ENCODE data around the gene ANKRD44. TPM values are rescaled to one million over a fixed set of nuclear protein-coding genes. Genes with fewer than 3 reads are reported as not detected.

ANKRD44 gene
- polyA plus RNA-seq, 3 donors = 9.6 to 10.5 (median 9.8) TPM

DNA sequence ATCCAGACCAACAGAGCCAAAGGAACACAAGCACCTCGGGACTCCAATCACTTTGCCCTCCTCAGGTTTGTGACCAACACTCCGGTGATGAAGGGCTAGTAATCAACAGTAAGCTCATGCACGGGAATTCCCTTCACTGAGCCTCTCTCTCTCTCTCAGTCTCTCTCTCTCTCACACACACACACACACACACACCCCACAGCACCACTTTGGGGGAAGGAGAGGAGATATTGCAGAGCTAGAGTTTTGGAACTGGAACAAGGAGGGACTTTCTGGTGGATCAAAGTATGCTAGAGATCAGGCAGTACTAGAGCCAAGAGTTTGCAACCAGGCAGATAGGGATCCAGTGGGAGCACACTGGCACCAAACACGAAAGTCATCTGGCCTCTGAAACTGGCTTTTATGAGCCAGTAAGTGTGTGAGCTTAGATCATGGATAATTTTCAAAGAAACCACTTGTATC is 98.7 kb downstream of the ANKRD44 start:
- no peak for DNase-seq (ENCODE audit: low read depth in 3 of 3, low spot score in 2 of 3)

DNA sequence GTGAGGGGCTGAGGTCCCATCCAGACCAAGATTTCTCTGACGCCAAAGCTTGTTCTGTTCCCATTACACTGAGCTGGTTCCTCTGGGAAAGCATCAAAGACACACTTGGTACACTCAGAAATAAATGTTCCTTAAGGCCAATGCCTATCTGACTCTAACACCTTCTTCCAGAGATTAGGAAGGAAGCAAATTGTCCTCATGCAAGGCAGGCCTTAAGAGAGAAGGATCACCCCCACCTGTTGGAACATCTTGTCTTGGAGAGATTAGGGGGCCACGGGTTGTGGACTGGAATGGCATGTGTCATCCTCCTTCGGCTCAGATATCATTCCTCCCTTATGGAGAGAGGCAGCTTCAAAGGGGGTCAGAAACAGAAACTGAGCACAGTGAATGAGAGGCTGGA is 100.2 kb downstream of the ANKRD44 start:
- DNase-seq (ENCODE audit: low read depth in 3 of 3, low spot score in 2 of 3) = no peak

DNA sequence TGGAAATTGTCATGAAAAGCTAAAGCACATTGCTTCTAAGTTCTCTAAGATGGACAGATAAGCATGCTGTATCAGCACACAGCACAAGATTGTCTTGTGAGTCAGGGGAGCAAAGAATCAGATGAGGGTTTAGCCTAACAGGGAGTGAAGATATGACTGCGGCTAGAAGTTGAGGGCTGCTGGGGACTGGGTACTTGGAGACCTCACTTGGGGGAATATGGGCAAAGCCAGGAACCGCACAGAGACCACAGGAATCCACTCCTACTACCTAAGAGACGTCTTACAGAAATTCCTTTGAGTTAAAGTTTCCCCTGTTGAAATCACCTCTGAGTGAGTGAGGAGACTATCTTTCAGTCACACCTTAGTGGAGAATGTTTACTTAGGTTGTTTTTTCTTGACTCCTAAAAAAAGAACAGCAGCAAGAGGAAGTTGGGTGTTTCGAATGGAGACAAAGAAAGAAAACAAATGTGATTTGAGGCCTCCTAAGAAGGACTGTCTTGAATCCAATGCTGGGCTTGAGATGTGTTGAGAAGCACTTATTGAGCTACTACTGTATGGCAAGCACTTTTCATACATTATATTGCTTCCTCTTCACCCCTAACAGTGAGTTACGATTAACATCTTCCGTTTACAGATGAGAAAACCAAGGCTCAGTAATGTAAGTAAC is 100.7 kb downstream of the ANKRD44 start:
- DNase-seq (ENCODE audit: low read depth in 3 of 3, low spot score in 2 of 3) = no peak

- no peak for DNase-seq (ENCODE audit: low read depth in 3 of 3, low spot score in 2 of 3)
Observed at GRCh38 chr2:197209246-197209645, 101.3 kb downstream of the ANKRD44 start.

DNA sequence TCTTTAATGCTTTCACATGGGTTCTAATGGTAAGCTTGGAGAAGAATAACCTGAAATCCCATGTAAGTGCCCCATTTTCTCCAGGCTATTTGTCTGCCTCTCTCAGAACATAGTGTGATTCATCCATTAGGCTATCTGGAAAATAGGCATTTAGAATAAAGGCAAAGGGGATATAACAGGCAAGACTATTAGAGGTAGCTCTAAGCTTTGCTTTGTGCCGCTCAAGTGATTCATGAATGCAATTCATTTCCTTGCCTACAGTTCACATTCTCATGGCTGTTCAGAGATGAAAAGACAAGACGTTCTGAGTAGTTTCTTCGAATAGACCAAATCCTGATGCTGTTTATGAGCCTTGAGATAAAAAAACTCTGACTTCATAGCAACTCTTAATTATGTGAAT is 101.7 kb downstream of the ANKRD44 start:
- no peak for DNase-seq (ENCODE audit: low read depth in 3 of 3, low spot score in 2 of 3)

DNA sequence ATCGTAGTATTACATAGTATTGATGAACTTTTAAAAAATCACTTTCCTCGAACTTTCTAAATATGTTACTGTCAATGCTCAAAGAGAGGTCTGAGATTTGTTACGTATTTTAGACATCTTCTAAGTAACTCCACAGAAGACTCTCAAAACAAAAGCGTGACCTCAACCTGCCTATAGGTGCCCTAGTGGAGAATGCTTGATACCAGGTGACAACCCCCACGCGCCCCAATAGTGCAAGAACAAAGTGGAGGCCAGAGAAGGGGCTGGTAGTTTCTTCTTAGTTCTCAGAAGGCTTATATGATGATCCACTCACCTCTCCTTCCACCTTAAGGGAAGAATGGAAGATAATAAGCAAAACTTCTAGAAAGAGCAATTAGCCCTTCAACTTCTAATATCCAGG is 102.6 kb downstream of the ANKRD44 start:
- no peak for DNase-seq (ENCODE audit: low read depth in 3 of 3, low spot score in 2 of 3)

DNA sequence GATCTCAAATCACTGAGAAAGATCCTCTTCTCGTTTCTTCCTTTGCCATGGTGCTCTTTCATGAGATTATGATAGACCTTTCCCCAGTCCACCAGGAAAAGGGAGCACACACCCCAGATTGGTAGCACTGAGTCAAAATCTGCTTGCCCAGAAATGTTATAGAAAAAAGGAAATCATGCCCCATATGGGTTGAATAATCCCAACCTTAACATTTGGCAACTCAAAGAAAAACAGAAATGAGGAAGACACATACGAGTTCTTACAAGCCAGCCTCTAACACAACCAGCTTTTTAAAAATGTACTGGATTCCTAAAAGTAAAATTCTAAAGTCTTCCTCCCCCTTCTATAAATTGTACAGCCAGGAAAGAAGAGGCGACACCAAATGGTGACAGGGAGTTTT is 103.0 kb downstream of the ANKRD44 start:
- DNase-seq (ENCODE audit: low read depth in 3 of 3, low spot score in 2 of 3) = no peak

GRCh38 chr2:197207106-197207505 is 103.5 kb downstream of the ANKRD44 start:
- no peak for DNase-seq (ENCODE audit: low read depth in 3 of 3, low spot score in 2 of 3)

- no peak for DNase-seq (ENCODE audit: low read depth in 3 of 3, low spot score in 2 of 3)
Observed at GRCh38 chr2:197205585-197206215, 104.9 kb downstream of the ANKRD44 start.

DNA sequence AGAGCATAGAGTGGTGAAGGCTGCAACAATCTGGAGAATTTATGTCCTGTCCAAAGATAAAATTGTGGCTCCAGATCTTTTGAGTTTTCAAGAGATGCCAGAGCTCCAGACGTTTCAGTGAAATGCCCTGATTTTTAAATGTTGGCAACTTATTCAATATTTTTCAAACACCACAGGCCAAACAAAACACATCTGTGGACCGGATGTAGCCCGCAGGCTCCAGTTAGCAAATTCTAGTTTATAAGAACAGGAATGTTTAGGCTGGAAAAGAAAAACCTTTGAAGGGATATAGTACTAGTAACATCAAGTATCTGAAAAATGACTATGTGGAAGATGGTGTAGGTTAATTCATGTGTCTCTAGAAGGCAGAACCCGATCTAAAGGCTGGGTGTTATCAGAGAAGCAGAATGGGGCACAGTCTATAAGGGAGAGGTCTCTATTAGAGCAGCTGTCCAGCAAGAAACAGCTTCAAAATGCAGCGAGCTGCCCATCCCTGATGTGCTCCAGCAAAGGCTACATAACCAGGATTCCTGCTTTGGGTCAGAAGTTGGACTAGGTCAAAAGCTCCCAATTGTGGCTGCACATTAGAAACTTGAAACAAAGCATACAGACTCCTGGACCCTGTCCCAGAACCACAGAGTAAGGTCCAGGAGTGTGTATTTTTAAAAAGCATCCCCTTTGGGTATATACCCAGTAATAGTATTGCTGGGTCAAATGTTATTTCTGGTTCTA is 105.9 kb downstream of the ANKRD44 start:
- no peak for DNase-seq (ENCODE audit: low read depth in 3 of 3, low spot score in 2 of 3)

DNA sequence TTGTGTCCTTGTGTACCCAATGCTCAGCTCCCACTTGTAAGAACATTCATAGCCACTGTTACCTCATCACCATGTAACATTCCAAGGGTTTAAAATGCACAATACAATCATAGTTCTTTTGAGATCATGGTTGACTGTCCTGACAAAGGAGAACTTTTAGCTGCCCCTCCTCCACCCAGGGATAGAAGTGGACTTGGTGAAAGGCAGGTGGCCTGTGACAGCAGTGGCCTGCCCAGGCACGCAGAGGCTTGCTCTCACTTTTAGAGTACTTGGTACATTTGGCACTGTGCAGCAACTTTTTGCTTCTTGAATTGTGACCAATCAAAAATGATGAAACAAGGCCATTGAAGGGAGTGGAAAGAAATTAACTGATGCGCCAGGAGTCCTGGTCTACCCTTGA is 108.7 kb downstream of the ANKRD44 start:
- DNase-seq (ENCODE audit: low read depth in 3 of 3, low spot score in 2 of 3) = no peak

GRCh38 chr2:197200762-197201058 is 109.9 kb downstream of the ANKRD44 start:
- no peak for DNase-seq (ENCODE audit: low read depth in 3 of 3, low spot score in 2 of 3)

- no peak for DNase-seq (ENCODE audit: low read depth in 3 of 3, low spot score in 2 of 3)
Observed at GRCh38 chr2:197200051-197200761, 110.4 kb downstream of the ANKRD44 start.

GRCh38 chr2:197198890-197199289 is 111.7 kb downstream of the ANKRD44 start:
- DNase-seq (ENCODE audit: low read depth in 3 of 3, low spot score in 2 of 3) = no peak

DNA sequence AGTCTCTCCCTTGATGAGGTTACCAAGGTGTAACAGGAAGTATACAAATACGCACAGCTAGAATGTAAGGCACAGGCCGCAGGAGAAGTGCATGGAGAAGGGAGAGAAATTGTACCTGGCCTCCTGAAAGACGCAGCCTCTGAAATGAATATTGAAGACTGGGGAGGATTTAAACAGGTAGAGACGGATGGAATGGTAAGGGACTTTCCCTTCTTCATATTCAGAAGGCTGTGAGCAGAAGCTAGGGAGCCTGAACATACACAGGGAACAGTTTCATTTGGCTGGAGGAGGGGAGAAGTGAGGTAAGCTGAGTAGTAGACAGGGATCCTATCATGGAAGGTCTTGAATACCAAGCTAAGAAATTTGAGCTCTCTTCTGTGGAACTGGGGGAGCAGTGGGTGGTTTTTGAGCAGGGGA is 112.7 kb downstream of the ANKRD44 start:
- no peak for DNase-seq (ENCODE audit: low read depth in 3 of 3, low spot score in 2 of 3)

DNA sequence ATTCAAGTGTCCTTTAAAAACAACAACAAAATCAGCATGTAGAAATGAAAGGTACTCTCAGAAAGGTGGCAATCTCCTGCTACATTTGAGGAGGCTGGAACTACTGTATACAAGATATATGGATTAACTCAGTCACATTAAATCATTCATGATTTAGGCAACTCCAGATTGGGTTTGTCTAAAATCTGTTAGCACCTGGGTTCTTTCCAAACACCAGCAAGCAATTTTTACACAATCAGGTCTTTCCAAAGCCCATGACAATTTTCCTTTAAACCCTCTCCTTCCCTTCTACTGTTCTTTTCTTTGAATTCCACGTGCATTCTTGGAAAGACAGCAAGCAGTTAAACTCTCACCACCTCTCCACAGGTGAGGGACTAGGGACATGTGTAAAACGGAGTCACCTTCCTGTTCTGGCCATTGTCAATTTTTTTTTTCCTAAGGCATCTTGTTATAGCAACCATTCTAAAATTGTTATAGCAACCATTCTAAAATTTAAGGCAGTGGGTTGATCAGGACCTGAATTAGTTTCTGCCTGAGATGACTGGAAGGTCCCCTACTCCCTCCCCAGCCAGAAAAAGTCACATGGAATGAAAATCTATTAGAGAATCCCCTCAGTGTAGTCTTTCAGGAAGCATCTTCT is 113.9 kb downstream of the ANKRD44 start:
- no peak for DNase-seq (ENCODE audit: low read depth in 3 of 3, low spot score in 2 of 3)

- DNase-seq (ENCODE audit: low read depth in 3 of 3, low spot score in 2 of 3) = no peak
Observed at GRCh38 chr2:197195518-197195917, 115.1 kb downstream of the ANKRD44 start.

- DNase-seq (ENCODE audit: low read depth in 3 of 3, low spot score in 2 of 3) = no peak
Observed at GRCh38 chr2:197191940-197192322, 118.6 kb downstream of the ANKRD44 start.

- no peak for DNase-seq (ENCODE audit: low read depth in 3 of 3, low spot score in 2 of 3)
Observed at GRCh38 chr2:197191177-197191939, 119.2 kb downstream of the ANKRD44 start.

- DNase-seq (ENCODE audit: low read depth in 3 of 3, low spot score in 2 of 3) = no peak
Observed at GRCh38 chr2:197190100-197190432, 120.5 kb downstream of the ANKRD44 start.

All from right renal cortex interstitium (tissue), 3 donors.